HG03432 (cell line): ENCODE data around the gene B3GALT6.

Experiments used
- ATAC-seq: cut with Tn5 transposase; IDR thresholded peaks from one replicate; pipeline ENCODE4 v1.9.1; 2021; ENCODE audit warnings: mild to moderate bottlenecking, moderate library complexity; ENCODE audit not compliant: unreplicated experiment

The B3GALT6 gene

DNA sequence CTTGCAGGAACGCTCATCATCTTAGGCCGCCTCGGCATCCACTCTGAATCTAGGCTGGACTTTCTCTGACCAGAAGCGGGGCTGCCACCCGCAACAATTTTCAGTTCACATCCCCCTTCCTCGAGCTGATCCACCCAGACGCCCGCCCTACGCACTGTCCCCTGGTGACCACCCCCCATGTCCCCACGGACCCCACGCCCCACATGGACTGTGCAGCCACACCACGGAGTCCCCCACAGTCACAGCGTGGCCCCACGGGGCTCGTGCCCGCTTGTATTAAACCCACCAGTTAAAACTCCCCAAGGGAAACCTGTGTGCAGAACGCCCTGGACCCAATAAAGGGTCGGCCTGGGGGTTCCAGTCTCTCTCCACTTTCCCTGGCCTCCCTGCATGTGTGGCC, 27.5 kb downstream of the B3GALT6 start:
- no peak for ATAC-seq

DNA sequence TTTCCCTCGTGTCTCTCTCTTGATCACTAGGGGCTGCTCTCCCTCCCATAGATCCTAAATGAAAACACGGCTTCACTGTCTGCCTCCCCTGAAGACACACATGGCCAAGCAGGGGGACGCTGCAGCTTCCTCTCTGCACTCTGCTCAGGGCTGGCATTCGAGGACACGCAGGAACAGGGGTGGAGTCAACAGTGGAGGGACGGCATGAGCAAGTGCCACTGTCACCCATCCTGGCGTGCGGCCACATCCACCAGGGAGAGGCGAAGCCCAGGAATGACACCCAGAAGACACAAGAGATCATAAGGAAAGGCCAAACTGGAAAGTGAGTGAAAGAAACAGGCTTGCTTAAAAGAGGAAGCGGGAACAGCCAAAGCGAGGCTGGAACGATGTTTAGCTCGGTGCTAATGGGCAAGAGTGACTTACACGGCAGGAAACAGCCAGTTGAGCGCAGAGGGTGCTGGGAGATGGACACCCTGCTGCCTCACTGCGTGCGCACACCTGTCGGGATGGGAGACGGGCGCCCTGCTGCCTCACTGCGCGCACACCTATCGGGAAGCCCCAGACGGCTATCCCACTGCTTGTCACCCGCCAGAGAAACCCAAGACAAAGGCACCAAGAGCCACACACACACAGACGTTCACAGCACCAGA, 28.0 kb downstream of the B3GALT6 start:
- no peak for ATAC-seq

DNA sequence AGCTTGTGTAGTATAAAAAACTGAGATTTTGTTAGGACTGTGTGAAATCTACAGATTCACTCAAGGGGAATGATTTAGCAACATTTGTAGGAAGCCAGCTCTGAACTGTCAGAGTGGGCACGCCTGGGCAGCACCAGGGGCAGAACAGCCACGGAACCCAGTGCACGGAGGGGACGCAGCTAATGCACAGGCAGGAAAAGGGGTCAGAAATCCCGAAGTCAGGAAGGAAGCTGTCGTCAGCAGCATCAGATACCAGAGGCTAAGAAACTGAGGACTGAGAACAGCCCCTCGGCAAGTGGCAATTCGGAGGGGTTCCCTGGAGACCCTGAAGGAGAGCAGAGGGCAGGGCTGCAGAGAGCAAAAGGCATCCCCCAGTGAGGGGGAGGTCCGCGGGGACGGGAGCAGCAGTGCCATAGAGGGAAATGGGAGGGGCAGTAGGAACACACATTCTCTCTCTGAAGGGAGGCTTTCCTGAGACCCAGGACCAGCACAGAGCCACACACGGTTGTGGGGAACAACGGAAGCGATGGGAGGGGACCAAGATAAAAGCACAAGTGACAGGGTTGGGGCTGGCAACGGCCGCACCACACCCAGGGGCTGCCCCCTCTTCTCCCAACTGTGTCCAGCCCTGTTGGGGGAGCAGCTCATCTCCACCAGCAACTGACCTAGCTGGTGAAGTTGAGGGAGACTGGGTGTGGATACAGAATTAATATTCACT, 29.0 kb downstream of the B3GALT6 start:
- no peak for ATAC-seq

DNA sequence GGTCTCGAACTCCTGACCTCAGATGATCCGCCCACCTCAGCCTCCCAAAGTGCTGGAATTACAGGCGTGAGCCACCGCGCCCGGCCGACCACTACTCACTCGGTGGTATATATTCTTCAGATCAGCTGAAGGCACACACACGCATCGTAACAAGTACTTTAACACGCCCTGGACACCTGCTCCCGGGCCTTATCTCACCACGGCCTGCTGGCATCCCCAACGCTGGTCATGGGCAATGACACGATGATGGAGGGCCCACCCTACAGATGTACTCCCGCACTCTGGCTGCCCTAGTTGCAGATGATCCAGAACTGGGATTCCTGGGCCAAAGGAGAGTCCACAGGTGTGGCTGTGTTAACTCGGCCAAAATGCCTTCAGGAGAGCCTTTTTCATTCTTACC, 30.0 kb downstream of the B3GALT6 start:
- ATAC-seq, result no peak

DNA sequence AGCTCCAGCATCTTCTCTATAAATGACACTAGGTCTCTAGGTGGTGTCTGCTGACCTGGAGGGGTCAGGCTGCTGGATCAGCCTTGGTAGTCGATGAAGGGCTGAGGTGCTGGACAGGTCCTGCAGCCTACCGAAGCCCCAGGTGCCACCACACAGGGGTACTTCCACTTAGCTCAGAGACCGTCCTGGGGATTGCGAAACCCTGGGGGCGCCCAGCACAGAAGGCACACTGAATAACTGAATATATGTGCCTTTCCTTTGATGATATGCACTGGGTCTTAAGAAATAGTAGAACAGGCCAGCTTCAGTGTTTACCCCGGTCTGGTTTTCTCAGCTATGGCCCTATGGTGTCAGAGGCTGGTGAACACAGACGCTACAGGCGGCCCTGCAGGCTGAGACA, 30.7 kb downstream of the B3GALT6 start:
- ATAC-seq, result no peak

DNA sequence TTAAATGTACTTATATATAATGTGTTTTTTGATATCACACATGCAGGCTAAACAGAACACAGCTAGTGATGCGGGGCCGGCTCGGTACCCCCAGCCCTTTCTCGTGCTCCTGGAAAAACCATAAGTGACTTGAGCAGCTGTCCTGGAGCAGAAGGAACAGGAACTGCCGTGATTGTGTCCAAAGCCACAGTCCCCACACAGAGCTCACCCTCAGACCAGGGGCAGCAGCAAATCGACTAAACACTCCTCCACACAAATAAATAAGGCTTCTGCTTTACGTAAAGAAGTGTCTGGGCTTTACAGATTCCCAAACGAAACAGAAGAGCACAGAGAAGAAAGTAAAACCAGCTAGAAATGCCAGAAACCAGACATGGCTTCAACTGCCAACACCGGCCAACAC, 32.0 kb downstream of the B3GALT6 start:
- ATAC-seq, result no peak

DNA sequence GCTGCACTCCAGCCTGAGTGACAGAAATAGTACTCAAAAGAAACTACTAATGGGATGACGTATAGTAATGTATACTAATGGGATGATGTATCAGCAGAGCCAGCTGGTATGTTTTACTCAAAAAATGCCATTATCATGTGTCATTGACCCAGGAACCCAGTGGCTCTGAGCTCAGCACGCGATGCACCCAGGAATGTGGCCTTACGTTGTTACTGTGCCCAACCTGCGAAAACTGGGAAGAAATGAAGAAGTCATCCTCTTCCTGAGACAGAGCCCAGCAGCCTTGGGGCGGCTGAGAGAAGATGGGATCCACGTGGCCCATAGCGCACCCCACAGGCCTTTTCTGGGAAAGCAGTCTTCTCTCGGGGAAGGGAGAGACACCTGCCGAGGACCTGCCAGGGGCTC, 32.8 kb downstream of the B3GALT6 start:
- no peak for ATAC-seq

DNA sequence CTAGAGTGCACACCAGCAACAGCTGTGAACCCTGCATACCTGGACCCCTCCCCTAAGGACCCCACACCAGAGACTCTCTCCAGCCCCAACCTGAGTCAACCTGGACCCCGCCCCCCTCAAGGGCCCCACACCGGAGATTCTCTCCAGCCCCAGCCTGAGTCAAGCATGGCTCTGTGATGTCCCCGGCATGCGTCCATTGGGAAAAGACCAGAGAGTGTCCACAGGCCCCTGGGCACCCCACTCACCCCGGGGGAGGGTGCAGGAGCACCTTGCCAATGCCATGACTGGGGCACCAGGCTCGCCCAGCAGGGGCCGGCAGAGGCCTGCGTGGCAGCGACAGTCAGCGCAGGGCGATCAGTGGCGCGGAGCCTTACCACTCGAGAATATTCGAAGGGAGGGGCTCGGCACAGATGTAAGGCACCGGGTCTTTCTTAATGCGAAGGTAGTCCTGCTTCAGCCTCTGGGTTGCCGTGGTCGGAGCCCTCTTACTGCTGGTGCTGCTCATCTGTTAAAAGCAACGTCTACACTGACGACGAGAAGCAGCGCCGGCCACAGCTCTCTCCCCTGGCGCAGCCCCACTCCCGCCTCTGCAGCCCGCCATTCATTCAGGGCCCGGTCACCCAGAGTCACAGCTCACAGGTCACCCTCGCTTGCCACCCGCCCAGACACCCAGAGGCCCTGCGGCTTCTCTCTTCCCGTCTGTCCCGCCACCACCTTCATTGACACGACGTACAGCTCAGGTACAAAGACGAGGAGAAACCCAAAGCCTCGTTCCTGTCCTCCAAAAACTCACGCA, 35.6 kb downstream of the B3GALT6 start:
- ATAC-seq, result no peak

DNA sequence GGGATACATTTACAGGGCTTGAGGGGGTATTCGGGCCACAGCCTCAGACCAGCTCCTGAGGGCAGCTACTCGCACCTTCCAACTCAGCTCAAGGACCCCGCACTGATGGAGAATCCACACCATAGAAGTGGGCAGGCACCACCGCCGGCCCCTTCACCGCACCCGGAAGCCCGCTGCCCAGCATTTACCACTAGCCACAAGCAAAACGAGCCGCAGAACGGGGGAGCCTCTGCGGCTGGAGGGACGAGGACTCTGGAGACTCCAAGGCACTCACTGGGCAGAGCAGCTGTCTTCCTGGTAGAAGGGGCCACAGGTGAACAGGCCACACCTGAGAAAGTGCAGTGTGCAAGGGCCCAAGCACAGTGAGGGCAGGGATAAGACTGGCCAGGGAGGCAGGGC, 36.2 kb downstream of the B3GALT6 start:
- ATAC-seq, result no peak

DNA sequence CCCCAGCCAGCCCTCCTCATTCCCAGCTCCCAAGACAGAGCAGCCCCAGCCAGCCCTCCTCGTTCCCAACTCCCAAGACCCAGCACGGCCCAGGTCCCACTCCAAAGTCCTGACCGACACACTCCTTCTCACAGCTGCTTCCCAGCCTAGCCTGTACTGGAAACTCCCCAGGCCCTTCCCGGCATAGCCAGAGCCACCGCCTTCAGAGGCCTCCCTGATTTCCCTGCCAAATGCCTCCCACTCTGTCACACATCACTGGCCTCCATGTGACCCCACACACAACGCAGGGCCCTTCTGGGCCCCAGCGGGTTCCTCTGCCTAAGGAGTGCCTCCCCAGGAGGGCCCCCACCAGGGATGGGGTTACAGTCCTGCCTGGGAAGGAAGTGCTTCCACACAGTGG, 38.8 kb downstream of the B3GALT6 start:
- ATAC-seq, result no peak

DNA sequence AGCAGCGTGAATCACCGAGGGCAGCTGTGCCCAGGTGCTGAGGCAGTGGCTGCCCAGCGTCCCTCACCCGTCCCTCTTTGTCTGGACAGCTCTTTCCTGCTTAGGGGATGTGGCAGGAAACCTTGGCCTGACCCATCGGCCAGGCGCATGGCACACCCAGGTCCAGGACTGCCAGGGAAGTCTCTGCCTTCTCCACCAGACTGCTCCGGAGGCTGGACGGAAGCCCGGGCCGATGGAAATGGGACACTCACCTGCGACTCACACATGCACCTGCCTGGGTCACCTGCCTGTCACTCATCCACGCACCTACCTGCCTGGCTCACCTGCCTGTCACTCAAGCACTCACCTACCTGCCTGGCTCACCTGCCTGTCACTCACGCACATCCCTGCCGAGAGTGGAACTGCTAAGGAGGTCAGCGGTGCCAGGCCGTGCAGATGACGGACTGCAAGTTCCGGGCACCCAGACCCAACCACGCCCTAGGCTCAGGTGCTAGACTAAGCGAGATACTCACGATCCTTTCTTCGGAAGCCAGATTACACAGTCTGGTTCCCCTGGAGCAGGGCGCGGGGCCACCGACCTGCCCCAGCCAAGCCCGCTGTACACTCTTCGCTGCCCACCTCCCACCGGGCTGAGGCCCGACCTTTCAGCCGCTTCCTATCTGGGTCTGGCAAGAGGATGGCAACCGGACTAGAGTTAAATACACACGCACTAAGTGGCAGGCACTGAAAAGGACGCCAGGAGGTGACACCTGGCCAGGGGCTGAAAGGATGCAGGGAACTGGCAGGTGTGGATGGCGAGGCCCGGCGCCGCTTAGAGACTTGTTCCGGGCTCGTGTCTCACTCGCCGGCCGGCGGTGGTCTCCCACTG, 40.5 kb downstream of the B3GALT6 start:
- peak; percentile 11 for ATAC-seq

DNA sequence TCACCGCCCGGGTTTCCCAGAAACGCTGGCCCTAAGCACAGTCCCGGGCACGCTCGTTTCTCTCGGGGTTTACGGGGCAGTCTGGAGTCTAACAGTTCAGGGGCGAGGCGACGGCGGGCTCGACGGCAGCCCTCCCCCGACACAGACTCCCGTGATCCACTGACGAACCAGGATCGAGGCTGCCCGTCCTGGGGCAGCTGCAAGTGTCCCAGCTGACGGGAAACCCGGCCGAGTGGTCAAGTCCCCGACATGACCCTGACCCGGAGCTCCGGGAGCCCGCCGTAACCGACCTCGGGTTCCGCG, 41.1 kb downstream of the B3GALT6 start:
- ATAC-seq, result peak; percentile 16

DNA sequence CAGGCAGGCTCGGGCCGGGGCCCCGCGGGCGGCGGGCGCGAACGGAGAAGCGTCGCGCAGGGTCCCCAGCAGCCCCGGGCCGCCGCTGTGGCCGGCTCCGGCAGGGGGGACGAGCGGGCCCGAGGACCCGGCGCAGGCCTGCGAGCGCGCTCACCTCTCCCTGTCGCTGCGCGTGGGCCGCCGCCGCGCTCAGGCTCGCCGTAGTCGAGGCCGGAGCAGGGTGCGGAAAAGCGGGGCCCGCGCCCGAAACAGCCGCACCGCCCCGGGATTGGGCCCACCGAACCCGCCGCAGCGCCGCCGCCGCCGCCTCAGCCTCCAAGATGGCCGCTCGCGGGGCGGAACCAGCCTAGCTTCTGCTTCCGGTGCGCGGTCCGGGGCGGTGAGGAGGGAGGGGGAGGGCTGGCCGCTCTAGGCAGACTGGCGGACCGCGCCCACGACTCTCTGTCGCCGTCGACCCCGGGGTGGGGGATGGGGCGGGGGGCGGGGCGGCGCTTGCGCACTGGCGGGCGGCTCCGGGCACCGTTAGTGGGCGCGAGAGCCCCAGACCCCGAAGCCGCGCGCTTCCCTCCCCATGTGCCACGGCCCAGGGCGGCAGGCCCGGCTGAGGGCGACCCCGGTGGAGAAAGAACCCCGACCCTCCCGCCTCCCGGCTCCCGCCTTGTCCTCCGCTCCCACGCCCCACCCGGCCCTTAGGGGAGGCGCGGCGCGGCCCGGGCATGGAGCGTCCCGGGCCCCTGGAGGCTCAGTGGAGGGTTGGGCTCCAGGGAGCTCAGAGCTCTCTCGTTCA, 41.7 kb downstream of the B3GALT6 start, which contains the start of gene UBE2J2:
Gene UBE2J2 (minus strand): TSS at position 343 of the 787 bp plus-strand sequence. CDS start 5,862 bp downstream, outside the sequence.
- ATAC-seq, result peak; percentile 74

DNA sequence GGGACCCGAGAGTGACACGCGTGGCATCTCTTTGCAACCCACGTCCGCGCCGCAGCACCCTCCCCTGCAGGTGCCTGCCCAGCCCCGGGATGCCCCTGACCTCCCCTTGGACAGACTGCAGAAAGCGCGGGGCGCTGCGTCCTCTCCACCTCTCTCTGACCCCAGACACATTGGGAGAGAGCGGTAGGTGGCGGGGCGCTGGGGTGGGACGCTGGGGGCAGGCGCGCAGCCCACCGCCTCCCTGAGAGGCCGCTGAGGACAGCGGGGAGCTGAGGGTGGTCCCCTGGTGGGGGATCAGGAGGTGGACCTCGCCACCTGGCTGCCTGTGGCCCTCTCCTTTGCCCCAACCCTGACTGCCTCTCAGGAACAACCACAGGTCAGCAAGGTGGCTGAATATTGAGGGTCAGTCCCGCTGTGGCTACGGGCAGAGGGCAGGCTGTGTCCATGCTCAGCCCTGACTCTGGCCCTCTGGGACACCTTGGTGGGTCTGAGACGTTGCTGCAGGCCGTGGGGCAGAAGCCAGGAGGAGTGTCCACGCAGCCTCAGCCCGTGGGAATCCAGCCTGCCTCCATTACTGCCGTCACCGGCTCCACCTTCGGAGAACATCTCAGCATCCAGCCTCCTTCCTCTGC, 42.4 kb downstream of the B3GALT6 start:
- peak; percentile 32 for ATAC-seq

DNA sequence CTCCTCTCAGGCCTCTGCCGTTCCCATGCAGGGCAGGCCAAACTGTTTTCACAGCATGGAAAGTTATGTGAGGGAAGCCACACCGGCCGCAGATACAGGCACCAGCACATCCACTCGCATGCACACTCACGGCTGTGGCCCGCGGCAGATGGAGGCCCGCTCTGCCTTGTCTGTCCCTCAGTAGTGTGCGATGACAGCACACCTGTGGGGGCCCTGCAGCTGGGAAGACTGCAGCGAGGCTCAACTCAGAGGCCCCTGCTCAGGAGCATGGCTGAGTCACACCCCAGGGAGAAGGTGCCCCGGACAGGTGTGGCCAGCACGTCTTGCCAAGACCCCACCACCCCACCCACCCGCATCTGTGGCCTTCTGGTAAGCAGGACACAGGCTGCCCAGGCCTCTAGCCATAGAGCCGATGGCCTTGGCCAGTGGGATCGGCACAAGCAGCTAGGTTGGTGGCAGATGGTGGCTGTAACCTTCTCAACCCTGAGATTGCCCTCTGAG, 42.9 kb downstream of the B3GALT6 start:
- ATAC-seq, result no peak

DNA sequence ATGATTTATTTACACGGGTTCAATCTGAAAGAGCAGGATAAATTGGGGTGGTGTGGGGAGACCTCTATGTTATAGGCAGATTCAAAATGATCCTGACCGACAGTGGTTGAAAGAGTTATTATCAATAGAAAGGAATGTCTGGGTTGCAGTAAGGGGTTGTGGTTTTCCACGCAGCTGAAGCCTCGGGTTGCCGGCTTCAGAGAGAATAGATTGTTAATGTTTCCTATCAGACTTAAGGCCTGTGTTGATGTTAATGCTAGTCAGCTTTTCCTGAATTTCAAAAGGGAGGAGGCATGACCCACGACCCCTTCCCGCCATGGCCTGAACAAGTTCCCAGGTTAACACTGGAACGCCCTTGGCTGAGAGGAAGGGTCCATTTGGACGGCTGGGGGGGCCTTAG, 43.8 kb downstream of the B3GALT6 start:
- no peak for ATAC-seq

DNA sequence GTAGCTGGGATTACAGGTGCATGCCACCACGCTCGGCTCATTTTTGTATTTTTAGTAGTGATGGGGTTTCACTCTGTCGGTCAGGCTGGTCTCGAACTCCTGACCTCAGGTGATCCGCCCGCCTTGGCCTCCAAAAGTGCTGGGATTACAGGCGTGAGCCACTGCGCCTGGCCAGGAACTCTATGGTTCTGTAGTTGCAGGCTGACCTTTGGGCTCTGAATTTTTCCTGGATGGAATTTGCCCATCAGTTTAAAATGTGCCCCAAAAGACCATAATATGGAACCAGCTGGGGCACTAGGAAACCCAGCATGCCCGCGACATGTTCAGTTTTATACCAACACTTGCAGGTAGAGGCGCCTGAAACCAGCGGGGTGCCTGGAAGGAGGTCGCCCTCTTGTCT, 46.6 kb downstream of the B3GALT6 start:
- no peak for ATAC-seq

DNA sequence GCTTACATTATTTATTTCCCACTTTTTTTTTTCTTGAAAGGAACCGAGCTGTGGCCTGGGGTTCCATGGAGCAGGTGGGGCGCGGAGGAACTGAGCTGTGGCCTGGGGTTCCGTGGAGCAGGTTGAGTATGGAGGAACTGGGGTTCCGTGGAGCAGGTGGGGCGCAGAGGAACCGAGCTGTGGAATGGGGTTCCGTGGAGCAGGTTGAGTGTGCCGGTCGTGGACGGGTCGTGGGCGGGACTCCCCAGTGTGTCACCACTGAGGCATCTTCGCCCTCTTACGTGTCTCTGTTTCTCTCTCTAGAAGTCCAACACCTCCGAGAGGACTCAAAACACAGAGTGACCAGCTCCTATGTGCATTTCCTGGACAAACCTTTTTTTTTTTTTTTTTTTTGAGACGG, 47.0 kb downstream of the B3GALT6 start:
- ATAC-seq, result no peak

DNA sequence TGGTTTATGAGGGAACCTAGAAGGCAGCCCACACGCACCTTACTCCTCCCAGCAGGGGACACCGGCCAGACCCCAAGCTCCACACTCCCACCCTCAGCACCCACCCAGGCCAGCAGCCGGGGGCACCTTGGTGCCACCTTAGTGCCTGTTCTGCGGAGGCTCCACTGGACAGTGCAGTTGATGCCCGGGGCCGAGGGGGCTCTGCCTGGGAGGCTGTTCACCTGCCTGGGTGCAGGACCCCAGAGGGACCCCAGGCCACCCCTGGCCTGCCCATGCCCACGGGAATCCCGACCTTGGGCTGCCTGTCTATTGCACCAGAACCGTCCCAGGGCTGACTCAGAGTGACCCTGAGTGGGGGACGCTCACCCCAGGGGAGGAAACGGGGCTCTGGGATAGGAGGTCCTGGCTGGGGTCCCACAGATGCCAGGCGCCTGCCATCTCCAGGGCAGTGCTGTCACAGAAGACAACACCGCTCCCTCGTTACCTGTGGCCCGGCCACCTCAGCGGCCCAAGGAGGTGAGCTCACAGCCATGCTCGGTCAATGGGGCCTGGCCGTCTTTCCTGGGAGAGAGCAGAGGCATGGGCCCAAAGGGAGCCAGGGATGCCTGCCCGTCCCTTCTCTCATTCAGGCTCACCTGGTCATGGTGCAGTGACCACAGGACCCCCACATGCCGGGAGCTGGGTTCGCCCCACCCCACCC, 48.9 kb downstream of the B3GALT6 start:
- ATAC-seq, result no peak
